Placental pericyte (primary cell): ENCODE results near the gene SCG3. TPM values are rescaled to one million over a fixed set of nuclear protein-coding genes. Genes with fewer than 3 reads are reported as not detected.

Experiments used
- total RNA-seq: library from RNA; depleted of rRNA; stranded (reverse); fragments of >200 nt; gene quantifications from 2 replicates; pipeline ENCODE4 v1.2.3, GENCODE V29; 2012

Gene SCG3
- not detected in 2 replicates for total RNA-seq

DNA sequence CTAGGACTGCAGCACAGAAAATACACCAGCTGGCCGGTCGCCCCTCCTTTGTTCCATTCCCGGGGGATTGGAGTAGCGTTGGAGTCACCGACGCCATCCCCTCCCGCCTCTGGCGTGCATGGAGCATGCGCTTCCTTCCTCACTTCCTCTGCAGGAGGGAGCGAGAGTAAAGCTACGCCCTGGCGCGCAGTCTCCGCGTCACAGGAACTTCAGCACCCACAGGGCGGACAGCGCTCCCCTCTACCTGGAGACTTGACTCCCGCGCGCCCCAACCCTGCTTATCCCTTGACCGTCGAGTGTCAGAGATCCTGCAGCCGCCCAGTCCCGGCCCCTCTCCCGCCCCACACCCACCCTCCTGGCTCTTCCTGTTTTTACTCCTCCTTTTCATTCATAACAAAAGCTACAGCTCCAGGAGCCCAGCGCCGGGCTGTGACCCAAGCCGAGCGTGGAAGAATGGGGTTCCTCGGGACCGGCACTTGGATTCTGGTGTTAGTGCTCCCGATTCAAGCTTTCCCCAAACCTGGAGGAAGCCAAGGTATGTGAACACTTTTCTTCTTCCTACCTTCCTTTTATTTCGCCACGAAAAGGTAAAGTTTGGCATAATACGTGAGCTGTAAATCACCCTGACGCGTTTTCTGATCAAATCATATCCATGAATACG, at the start of gene SCG3:
SCG3 (plus strand) TSS at position 201 of the 661 bp plus-strand sequence; CDS start at position 454, 253 bp downstream.

DNA sequence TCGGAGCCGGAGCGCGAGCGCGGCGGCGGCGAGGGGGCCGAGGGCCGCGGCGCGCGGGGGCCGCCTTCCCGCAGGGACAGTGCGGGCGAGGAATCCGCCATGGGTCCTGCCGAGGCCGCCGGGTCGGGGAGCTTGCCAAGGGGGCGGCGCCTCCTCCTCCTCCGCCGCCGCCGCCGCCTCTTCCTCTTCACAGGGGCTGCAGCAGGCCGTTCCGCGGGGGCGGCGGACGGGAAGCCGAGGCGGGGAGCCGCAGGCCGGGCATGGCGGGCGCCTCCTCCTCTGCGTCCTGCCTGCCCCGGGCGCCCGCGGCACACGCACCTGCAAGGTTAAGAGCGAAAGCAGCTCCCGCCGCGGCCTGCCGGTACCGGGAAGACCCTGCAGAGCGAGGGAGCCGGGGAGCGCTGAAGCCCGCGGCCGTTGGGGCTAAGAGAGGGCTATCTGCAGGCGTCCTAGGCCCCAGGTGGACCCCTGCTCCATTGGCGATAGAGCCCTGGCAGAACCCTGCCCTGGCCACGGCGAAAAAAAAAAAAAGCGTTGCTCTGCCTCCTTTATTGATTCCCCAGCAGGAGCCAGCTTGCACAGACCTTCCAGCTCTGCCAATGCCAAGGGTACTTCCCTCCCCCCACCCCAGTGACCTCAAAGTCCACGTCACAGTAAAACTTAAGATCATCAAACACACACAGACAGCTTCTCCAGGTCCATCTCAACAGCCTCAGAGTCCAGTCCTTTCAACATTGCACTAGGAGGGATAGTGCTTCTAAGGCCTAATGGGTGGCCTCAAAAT, 56.4 kb downstream of the SCG3 start, which contains the start of gene LYSMD2:
LYSMD2 (minus strand) TSS at position 134 of the 784 bp plus-strand sequence; CDS start at position 101, 33 bp downstream.

DNA sequence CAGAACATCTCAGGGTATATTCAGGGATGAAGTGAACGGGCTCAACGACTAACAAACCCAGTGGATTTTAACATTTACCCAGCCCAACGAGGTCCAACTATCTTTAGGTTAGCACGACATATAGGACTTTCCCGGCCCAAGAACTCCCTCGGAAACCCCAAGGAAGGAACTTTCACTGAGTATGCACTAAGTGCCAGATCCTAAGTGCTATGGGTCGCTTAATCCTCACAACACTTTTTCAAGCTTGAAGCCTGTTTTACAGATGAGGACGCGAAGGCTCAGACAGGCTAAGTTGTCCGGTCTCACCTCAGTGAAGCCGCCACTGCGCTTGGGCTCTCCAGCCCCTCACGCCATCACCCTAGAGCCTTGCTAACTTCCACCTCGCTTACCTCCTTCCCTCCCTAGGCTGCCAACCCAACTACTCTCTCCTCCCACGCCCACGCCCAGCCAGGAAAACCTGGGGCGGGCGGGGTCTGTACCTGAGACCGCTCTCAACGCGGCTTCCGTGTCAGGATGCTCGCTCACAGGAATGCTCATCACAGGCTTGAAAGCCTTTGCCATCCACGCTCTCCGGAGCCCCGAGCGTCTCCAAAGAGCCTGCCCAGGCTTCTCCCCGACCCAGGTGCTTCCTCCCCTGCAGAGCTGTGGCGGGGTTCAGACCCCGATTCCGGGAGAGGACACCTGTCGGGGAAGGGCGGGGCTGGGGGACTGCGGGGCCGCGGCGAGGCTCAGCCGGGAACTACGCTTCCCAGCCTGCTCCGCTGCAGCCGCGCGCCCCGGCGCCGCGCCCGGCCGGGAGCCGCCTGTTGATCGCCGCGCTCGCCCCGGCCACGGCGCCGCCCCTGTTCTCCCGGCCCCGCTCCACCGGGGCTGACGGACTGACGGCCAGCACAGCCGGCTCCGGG, 69.7 kb downstream of the SCG3 start, which contains the start of gene TMOD2:
TMOD2 (plus strand) TSS at position 806 of the 905 bp plus-strand sequence. CDS start 14,845 bp downstream, outside the sequence.

Other genes starting within 250 kb of the SCG3 start
- 42.7 and 77.5 TPM in 2 replicates for gene DMXL2, start 58.7 kb upstream of the SCG3 start, total RNA-seq
- gene LYSMD2, start 56.2 kb downstream of the SCG3 start, total RNA-seq = 2.2 and 3.3 TPM in 2 replicates
- 0.66 and 4.2 TPM in 2 replicates for gene TMOD2, start 70.1 kb downstream of the SCG3 start, total RNA-seq
- gene TMOD3, start 148.2 kb downstream of the SCG3 start, total RNA-seq = 26.7 and 60.6 TPM in 2 replicates